Skin of body (tissue), 2 donors: Measurements from ENCODE around the gene GDNF. TPM values are rescaled to one million over a fixed set of nuclear protein-coding genes. Genes with fewer than 3 reads are reported as not detected.

Experiments used
- DNase-seq: peaks from one replicate; lab custom pipeline; 2025; lab: John Stamatoyannopoulos, UW
- total RNA-seq: library from RNA; depleted of rRNA; stranded (reverse); fragments of >200 nt; gene quantifications from one replicate; pipeline ENCODE4 v1.2.3, GENCODE V29; 2014

Gene GDNF
- total RNA-seq, 1 donor from 2014 or later = 2.7 TPM

DNA sequence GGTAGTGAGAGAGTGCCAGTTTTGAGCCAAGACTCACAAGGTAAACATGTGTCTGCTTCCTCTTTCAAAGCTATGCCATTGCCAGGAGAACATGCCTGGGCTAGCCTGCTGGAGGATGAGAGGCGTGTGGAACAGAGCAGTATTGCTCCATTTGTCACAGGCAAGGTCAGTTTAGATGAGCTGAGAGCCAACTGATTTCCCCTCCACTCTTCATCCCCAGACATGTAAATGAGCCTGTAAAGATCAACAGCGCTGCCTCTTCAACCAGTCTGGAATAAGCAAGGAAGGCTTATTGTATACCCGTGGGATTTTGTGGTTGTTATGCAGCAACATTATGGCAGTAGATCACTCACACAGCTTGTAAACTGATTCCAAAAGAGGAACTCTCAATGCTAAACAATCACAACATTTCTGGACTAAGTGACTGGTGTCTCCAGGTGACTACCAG is 8.2 kb upstream of the GDNF start:
- no peak for DNase-seq

- no peak for DNase-seq
Measured at GRCh38 chr5:37846786-37847310, 7.0 kb upstream of the GDNF start.

GRCh38 chr5:37844009-37844408 is 4.2 kb upstream of the GDNF start:
- no peak for DNase-seq

DNA sequence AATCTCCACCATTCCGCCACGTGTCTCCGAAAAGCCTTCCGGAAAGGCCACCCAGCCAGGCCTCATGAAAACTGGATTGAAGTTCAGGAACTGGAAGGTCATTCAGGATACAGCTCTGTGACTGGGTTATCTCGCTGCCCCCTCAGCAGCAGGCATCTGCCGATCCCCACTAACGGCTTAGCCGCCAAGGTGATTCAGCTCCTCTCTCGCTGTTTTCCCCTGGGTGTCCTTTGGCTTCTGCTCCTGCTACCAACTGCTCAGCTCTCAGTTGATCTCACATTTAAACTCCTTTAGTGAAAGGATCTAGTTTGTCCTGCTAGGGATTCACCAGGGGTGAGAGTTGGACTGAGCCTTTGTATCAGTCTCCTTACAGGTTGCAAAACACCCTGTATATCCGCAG is 2.2 kb upstream of the GDNF start:
- no peak for DNase-seq

DNA sequence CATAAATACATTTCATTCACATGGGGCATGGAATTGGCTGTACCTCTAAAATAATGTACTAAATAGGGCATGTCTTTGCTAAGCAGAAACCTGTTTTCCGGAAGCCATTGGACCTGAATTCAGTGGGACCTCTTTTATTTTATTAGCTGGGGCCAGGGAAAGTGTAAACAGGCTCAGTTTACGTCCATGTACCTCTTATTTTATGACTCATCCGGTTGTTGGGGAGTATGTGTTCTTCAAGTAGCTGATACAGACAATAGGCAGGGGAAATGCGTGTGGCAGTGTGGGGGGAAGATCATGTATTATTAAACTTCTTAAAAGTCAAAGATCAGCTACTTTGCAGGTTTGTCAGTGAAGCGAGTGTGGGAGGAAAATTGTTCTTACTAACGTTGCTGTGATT is 1.4 kb upstream of the GDNF start:
- no peak for DNase-seq

DNA sequence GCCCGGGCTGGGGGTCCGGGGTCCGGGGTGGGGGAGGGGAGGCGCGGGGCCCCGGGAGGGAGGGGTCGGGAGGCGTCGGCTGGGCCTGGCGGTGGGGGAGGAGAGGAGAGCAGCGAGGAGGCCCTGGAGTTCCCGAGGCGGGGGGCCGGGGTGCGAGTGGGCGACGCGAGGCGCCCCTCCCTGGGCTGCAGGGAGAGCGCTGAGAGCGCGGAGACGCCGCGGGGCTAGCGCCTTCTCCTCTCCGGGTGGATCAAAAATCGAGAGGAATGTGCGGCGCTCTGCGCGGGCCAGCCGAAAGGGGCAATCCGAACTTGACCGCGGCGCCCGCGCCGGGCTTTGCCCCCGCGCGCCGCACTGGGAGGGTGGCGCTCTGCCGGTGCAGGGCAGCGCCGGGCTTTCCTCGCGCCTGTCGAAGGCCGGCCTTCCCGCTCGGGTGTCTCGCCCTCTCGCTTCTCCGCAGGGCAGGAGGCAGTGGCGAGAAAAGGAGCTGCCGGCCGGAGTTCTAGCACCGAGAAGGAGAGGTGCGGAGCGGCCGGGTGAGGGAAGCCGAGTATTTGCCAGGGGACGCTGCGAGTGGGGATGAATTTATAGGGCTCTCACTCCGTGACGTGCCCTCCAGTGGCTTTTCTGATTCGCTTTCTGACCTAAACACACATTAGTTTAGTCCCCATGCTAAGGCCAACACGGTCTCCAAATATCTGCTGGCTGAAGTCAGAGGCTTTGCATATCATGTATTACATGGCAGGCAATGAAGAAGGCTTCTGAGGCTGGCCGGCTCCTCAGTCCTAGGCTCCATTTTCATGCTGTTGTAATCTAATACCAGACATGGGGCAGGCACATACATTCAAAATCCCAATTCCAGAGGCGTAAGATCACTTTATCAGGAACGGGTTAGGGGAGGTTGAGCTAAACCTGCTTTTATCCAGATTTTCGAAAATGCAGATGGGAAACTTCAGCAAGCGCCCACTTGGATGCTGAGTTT is 503 bp upstream of the GDNF start:
- DNase-seq = no peak

DNA sequence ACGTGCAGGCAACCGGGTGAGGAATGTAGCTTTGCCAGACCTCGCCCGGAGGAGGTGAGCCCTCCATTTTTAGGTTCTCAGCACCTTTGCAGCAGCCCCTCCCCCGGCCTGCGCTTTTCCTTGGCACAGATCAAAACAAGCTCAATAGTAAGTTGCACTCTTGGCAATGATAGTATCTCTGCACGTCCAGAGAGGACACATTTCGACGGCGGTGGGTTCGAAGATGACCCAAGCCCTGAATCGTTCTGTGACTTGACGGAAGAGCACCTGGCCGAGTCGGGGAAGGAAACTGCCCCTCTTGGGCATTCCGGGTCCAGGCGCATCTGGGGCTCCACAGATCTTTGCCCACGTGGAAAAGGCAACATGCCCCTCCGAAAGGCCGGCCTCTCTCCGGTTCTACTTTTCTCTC is 904 bp downstream of the GDNF start:
- DNase-seq = no peak

- peak; percentile 33 for DNase-seq
Measured at GRCh38 chr5:37838152-37838932, 1.5 kb downstream of the GDNF start.

- peak; percentile 74 for DNase-seq
Measured at GRCh38 chr5:37837414-37838032, 2.3 kb downstream of the GDNF start.

GRCh38 chr5:37836592-37837413 is 3.0 kb downstream of the GDNF start:
- no peak for DNase-seq

- DNase-seq = no peak
Measured at GRCh38 chr5:37836235-37836591, 3.6 kb downstream of the GDNF start.

GRCh38 chr5:37835380-37835973 is 4.4 kb downstream of the GDNF start:
- DNase-seq = no peak

GRCh38 chr5:37834542-37835379 is 5.1 kb downstream of the GDNF start:
- no peak for DNase-seq

GRCh38 chr5:37833990-37834389 is 5.9 kb downstream of the GDNF start:
- DNase-seq = no peak

DNA sequence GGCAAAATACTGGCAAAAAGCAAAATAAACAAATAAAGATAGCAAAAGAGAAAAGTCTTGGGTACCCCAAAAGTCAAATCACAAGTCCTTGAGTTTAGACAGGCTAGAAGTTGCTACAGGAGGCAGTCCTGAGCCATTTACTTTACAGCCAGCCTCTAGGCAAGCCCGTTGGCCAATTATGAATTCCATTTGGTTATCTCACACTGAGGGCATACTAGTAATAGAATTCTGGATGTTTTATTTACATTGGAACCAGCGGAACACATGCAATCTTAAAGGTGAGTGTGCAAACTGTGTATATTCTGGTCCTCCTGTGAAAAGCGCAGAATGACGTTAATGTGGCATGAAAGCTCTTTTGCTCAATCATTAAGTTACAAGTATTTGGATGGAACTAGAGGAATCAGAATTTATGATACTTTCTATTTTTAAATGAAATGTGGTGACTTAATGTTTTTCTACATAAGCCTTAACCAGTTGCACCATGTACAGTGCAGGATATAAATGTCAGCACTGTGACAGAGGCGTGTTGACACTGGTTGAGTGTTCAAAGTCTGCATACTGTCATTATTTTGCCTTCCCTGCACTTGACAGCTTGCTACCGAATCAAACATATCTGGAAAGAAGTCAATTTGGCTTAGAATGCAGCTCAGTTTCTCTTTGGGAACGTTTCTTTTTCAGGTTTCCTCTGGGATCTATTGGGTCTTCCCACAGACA is 7.9 kb downstream of the GDNF start:
- no peak for DNase-seq

- DNase-seq = no peak
Measured at GRCh38 chr5:37830348-37830747, 9.5 kb downstream of the GDNF start.

- no peak for DNase-seq
Measured at GRCh38 chr5:37825334-37825915, 14.4 kb downstream of the GDNF start.

- DNase-seq = no peak
Measured at GRCh38 chr5:37823433-37824152, 16.2 kb downstream of the GDNF start.
